GM18499 (cell line): ENCODE measurements around the gene EPHA2.

Source experiments
- ATAC-seq: cut with Tn5 transposase; IDR thresholded peaks from one replicate; pipeline ENCODE4 v1.9.1; 2021; ENCODE audit warnings: moderate number of reproducible peaks; ENCODE audit not compliant: insufficient read depth, unreplicated experiment

Gene EPHA2

DNA sequence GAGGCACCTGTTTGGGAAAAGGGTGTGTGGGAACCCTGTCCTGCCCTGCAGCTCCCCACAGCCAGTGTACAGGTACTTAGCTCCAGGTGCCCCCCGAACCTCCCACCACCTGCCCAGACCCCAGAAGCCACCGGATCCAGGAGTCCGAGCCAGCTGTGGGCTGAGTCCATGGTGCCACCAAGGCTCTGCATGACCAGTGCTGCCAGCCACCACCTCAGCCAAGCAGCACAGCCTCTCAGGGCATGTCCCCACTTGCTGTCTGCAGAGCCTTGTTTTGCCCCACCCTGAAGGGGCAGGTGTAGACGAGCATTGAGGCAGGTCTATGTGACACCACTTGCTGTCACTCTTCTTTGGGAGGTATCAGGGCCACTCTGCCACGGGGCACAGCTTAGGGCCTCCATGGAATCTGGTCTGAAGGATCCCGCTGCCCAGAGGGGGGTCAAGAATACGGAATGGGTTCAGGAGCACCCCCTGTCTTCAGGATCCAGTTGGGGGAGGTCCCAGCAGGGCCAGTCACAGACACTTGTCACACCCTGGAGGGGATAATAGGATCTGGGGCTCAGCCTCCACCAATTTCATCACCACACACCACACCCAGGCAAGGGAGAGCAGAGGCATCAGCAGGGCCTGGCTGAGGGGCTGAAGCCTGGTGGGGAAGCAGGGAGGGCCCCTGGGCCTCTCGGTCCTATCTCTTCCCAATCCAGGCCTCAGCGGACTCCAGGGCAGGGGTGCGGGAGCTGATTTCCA lies 28.9 kb upstream of the EPHA2 start:
- no peak for ATAC-seq

DNA sequence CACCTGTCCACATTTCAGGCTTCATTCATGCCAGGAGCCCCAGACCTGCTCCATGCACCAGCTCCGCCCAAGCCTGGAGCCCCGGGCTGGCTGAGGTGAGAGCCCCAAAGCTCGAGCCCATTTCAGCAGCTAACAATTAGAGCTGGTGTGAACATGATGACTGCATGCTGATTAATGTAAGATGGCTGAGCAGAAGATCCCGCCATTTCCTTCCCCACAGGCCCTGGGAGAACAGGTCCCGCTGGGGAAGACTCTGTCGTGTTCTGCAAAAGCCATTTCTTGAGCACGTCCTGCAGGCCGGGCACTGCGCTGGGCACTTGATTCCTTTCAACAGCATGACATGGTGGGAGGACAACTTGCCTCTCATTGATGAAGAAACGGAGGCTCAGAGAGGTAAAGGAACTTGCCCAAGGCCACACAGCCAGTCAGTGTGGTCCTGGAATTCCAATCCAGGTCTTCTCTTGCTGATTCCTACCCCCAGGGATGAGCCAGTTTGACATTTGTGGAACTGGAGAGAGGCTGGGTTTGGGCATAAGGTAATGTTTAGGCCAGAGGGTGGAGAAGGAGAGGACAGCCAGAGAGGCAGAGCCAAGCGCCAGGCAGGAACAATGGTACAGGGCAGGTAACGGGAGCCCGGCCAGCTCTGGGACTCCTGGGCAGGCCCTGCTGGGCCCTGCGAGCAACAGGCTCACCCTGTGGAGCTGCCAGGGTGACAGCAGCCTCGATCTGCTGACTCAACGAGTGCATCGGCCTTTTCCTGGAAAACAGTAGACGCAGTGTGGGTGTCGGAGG lies 28.1 kb upstream of the EPHA2 start:
- no peak for ATAC-seq

DNA sequence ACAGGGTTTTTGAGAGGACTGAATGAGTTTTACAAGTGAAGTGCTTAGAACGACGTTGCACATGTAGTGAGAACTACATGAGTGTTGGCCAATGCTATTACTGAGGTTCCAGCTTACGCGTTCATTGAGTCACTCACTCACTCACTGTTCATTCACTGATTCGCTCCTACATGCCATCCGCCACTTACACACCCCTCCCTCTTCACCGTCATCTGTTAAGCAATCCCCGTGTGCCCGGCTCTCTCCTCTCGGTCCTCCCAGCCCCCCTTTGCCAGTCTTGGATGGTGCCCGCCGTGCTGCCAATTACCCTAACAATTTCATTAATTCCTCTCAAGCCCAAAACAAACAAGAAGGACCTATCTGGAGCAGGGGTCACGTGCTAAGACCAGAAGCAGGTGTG lies 27.3 kb upstream of the EPHA2 start:
- ATAC-seq = no peak

DNA sequence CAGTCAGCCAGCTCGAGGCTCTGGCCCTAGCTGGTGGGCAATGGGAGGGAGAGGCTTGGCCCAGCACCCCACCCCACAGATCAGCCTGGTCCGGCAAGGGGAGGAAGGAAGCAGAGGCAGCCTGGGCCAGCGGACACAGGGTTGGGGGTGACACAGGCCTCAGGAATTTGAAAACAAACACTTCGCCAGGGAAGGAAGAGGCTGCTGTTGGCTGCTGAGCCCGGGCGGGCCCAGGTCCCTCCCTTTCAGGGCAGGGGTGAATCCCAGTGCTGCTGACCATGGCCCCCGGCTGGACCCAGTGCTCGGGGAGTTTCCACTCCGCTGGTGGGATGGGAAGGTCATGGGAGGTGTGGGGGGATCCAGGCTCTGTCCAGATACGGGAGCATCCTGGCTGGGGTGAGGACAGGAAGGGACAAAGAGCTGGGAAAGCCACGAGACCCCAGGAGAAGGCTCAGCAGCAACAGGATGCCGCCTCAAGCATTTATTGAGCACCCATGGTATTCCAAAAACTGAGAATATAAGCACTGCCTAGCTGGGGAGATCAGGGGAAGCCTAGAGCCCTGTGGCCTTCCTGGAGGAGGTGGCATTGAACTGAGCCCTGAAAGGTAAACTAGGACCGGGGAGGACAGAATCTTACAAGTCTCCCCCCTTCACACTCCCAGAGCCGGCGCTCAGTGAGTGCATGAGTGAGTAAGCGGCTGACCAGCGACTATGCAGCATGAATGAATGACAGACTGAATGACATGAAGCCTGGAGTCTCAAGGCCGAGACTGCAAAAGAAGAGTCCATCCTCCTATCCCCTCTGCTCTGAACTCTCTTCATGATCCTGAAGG lies 26.2 kb upstream of the EPHA2 start:
- no peak for ATAC-seq

DNA sequence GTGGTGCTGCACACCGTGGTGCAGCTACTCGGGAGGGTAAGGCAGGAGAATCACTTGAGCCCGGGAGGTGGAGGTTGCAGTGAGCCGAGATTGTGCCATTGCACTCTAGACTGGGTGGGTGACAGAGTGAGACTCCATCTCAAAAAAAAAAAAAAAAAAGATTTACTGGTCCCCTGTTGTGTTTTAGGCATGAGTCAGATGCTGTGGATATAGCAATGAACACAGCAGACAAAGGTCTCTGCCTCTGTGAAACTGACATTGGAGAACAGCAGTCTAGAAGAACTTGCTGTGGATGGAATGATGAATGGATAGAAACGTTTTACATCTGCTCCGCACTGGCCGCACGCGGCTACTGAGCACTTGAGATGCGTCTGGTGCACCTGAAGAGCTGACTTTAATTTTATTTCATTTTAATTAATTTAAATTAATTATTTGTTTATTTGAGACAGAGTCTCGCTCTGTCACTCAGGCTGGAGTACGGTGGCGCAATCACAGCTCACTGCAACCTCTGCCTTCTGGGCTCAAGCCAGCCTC lies 24.5 kb upstream of the EPHA2 start:
- ATAC-seq = no peak

DNA sequence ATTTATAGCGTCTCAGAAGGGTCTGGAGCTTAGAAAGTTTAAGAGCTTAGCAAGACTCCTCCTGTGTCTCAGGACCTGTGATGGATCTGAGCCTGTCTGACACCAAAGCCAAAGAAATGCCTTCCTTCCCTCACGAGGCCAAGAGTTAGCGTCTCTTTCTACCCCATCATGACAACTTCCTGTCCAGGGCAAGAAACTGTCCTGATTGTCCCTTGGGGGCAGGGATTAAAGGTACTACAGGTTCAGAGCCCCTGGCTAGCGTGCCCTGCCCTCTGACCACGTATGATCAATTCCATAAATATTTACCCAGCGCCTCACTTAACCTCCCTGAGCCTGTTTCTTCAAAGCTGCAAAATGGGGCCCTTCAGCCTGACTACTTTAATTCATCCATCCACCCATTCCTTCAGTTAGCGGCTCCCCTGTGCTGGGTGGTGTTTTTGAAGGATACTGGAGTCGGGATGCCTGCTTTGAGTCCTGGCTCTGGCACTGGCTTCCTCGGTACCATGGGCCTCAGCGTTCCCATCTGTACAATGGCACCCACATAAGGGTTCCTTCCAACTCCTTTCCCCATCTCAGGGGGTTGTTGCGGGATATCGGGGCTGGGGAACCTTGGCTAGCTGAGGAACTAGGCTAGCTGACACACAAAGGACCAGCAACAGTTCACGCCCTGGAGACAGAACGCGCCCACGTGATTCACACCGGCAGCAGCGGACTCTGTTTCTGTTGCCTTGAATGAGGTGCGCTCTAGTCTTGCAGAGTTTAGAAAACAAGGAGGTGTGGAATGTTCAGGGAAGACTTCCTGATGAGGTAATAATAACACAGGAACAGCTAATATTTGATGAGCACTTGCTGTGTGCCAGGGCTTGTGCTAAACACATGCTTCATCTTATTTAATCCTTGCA lies 23.0 kb upstream of the EPHA2 start:
- no peak for ATAC-seq

DNA sequence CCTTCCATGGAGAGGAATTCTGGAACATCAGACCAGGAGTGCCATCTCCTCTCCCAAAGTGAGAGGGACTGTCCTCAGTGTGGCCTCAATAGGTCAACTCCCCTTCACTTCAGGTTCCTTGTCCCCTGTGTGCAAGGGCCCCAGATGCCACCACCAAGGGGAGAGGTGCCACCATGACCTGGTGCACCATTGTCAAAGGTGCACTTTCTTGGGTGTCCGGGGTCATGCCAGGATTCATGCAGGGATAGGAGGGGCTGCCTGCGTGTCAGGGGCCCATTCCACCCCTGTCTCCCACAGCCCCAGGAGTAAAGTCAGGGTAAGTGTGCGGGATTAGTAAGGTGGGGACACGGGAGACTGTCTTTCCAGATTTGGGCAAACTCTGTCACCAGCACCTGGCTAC lies 21.4 kb upstream of the EPHA2 start:
- ATAC-seq = no peak

DNA sequence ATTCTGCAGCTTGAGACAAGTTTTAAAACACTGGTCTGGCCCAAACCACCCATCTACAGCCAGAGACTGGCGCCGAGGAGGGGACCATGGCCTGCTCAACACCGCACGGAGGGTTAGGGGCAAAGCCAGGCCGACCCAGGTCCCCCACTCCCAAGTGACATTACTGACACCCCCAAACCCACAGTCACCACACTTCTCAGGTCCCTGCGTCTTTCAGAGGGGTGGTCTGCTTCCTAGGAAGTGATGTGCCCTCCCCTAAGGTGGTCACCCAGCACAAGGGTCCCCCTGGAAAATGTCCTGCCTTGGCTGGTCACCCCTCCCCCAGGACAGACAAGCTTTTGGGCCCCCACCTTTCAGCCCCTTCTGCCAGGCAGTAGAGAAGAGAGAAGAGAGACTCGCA lies 20.8 kb upstream of the EPHA2 start:
- no peak for ATAC-seq

DNA sequence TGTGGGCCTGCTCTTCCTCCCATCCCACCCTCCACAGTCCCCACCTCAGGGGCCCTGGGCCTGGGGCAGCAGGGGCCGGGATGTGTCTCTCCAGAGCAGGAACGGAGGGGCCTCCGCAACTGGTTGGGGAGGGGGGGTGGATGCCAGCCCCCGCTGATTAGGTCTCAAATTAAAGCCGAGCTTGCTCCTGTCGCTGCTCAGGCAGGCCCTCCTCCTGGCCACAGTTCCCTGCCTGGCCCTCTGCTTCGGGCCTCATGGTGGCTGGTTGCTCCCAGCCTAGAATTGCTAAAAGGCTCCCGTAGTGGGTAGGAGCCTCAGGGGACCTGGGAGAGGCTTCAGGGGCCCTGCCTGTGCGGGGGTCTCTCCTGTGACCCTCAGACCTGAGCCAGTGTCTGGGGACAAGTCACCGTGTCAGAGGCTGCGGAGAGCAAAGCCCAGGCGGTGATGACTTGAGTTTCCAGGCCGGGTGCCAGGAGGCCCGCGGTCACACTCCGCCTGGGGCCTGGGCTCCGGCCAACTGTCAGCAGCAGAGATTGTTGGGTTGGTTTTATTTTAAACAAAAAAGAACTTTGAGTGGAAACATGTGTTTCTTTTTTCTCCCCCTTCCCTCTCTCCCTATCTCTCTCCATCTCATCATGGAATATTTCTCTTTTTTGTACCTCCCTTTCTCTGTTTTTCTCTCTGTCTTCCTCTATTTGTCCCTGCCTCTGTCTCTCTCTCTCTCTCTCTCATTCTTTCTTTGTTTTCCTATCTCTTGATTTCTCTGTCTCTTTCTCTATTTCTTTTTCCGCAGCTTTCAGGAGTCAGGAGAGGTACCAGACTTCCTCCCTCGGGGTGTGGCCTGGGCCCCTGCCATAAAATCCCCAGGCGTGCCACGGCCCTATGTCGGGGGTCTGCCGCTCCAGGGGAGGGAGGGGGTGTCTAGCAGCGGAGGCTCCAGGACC lies 20.0 kb upstream of the EPHA2 start:
- no peak for ATAC-seq

DNA sequence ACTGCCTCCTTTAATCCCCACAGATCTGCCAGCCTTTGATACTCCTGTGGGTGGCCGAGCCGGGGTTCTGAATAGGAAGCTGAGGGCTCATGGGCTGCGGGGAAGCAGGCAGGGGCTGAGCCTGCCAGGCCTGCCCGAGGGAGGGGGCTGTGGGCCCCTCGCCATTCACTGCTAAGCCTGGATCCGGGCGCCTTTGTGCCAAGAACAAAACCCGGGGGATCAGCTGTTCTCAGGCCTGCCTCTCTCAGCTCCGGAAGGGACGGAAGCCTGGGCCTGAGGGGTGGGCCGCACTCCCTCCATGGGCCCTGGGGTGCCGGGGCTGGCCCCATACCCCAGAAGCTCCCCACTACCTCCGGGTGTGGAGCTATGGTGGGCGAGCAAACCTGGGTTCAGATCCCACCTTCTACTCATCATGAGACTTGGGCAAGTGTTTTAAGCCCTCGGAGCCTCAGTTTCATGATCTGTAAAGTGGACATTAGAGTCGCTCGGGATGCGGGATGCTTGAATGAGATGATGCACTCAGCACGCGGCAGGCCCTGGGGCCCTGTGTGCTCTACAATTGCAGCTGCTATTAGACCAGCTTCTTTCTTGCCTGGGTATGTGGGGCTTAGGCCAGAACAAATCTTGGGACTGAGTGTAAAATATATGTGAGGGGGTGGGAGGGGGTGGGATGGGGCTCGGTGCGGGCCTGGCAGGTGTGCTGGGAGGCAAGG lies 19.2 kb upstream of the EPHA2 start:
- ATAC-seq = no peak

DNA sequence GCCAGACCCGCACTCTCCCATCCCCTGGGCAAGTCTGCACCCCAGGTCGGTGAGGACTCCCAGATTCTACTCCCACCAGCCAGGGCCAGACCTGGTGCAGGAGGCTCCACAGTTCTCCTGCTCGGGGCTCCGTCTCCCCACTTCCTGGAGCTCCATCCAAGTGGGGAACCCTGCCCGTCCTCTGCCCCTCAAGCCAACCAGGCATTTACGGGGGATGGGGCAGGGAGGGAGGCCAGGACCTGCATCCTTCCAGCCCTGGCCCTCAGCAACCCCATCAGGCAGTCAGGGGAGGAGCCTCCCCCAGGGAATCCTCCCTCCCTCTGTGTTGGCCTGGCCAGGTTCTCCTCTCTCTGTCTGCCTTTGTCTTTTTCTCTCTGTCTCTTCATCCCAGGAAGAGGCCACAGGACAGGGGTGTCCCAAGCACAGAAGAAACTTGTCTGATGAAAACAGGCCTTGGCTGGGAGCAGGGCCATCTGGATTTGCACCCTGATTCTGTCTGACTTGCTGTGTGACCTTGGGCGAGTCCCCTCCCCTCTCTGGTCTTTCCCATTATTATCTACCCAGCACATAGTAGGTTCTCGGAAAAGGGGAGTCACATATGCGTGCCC lies 18.5 kb upstream of the EPHA2 start:
- ATAC-seq = no peak

DNA sequence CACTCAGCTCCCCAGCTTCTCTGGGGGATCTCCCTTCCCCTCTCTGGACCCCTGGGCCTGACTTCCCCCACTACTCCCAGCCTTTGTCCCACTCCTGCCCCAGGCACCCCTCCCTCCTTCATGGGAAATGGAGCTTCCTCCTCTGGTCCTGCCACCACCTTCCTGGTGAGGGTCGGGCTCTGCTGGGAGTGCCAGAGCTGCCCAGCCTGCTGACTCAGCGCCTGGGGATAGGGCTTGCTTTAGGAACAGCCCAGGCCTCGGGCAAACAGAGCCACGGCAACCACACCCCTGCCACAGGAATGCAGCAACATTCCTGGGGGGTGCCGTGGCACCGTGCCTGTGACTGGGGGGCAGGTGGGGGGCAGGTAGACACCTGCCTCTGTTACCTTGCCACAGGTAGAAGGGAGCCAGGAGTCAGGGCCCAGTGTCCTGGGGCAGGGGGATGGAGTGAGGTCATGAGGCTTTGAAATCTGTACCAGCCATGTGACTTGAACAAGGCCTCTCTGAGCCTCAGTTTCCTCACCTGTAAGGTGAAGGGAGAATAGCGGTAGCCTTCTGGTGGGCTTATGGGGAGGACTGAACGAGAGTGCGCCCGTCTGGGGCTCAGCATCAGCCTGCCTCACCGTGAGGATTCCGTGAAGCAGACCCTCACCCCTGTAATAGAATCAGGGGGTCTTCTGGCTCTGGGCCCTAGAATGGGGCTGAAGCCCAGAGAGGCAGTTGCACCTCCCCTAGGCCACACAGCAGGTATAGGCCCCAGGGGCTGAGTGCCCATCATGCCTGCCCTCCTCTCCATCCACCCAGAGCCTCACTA lies 17.8 kb upstream of the EPHA2 start:
- ATAC-seq = no peak

DNA sequence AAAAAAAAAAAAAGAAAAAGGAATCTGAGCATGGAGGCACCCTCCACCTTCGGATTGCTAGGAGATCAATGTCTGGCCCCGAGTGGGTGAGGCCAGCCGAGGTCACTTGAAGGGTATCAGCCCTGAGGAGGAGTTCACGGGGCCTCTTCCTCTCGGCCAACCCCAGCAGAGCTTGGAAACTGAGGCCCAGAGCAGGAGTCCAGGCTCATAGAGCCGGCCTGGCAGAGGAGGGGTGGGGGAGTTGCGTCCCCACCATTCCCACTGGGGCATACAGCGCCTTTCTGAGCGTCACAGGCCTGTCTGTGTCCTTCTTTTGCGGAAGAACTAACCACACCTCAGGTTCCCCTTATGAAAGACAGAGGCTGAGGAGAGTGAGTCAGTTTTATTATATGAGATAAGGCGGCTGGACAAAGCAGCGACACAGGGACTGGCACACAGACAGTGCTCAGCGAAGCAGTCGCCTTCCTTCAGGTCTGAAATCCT lies 17.1 kb upstream of the EPHA2 start:
- ATAC-seq = no peak

DNA sequence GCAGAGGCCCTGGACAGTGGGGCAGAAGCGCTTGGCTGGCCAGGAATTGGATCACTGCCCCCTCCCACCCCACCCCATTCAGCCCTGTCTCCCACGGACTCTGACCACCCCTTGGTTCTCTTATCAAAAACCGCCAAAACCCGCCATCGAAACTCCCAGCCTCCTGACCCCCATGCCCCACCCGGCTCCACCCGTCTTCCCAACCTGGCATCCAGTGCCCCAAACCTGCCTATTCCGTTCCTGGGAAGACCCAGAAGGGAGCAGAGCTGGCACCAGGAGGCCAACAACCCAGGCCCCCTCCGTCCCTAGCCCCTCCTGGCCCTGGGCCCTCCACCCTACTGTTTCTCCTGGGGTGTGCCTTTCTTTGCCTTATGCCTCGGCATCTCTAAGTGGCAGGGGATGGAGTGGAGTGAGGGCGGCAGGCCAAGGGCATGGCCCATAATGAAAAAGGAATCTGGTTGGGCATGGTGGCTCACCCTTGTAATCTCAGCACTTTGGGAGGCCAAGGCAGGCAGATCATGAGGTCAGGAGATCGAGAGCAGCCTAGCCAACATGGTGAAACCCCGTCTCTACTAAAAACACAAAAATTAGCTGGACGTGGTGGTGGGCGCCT lies 16.5 kb upstream of the EPHA2 start:
- ATAC-seq = no peak

DNA sequence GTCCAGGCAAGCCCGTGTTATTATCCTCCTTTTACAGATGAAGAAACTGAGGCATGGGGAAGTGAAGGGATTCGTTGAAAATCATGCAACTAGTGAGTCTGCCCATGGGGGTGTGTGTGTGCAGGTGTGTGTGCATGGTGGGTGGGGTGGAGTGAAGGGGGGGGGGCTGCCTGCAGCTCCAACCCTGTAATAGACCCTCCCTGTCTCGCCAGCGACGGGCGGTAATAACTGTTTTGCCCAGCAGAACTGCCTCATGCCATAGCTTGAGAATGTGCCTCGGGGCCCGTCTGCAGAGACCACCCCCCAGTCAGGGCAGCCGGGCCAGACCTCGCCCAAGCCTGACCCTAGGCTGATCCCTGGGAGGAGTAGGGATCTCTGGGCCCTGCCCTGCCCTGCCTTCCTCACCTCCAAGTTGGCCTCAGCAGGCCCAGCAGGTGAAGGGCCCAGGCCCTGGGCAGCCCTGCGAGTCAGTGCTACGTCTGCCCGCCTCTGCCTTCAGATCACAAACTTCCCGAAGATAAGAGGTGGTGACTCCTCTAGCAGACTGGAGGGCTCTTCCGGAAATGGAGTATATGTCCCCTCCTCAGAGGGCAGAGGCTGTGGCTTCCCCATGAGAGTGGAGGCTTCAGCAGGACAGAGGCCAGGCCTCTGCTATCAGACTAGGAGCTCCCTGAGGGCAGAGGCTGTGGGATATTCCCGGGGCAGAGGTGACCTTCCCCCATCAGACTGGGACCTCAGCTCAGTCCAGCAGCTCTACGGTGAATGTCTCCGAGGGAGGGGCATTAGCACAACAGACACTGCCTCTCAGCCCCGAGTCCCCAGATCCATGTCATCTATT lies 15.7 kb upstream of the EPHA2 start:
- no peak for ATAC-seq
